Measurements from ENCODE around the gene RLN3.

DNA sequence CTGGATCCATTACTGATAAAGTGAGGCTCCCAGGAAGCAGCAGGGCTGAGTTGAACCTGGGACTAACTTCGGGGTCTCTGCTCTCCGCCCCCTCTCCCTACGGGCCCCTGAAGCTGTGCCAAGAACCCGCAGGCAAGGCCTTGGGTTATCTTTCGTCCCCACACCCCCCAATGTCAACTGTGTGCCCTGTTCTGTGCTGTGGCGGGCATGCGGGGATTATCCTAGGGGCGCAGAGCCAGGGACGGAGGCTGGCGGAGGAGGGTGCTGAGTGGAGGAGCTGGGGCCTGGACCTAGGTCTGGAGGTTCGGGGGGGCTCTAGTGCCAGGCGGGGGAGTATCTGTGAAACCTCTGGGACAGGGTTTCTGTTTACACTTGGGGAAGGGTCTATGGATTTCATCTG is 48.3 kb upstream of the RLN3 start:
- TF ChIP-seq POLR2A (IDR thresholded peaks at IDR 0.05) (no peak), CTCF (IDR thresholded peaks at IDR 0.05 in 8 of 11, conservative IDR thresholded peaks at IDR 0.05 in 3 of 11) (no peak), POLR2AphosphoS5 (IDR thresholded peaks at IDR 0.05) (no peak)
